Measurements from ENCODE around the gene KLHL29.

DNA sequence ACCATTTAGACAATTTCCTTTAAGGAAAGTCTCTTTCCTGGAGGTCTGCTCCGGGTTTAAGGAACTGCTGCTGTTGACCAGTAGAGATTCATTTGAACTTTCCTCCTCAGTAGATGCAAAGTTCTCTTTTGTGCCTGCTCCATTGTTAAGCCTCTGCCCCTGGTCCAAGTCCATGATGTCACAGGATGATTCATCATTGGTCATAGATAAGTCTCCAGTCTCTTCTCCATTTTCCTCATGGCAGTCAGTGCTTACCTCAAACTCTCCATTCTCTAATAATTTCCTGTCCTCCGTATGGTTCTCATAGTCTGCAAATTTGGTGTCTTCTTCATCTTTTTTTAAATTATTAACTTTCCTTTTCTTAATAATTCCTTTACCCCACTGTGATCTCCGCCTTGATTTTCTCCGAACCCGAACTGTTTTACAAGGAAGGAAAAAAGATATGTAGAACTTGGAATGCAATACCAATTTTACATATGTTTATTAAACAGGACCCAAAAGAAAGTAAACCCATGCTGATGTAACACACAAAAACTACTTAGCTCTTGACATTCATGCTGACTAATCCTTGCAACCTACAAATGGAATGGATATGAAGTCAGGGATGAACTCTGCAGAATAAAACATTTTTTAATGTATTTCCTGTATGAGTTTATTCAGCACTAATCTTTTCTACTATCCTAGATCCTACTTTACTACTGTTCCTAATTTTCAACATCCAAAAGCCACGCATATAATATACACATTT lies 372.9 kb downstream of the KLHL29 start:
- TF ChIP-seq, protein P1, sequence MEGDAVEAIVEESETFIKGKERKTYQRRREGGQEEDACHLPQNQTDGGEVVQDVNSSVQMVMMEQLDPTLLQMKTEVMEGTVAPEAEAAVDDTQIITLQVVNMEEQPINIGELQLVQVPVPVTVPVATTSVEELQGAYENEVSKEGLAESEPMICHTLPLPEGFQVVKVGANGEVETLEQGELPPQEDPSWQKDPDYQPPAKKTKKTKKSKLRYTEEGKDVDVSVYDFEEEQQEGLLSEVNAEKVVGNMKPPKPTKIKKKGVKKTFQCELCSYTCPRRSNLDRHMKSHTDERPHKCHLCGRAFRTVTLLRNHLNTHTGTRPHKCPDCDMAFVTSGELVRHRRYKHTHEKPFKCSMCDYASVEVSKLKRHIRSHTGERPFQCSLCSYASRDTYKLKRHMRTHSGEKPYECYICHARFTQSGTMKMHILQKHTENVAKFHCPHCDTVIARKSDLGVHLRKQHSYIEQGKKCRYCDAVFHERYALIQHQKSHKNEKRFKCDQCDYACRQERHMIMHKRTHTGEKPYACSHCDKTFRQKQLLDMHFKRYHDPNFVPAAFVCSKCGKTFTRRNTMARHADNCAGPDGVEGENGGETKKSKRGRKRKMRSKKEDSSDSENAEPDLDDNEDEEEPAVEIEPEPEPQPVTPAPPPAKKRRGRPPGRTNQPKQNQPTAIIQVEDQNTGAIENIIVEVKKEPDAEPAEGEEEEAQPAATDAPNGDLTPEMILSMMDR (IDR thresholded peaks at IDR 0.05), result no peak
- no peak for TF ChIP-seq POLR2A (IDR thresholded peaks at IDR 0.05)
